WERI-Rb-1 (cell line): ENCODE results near the gene KIF3C.

Experiments
- DNase-seq: peaks from one replicate; pipeline ENCODE4 v3.0.0-alpha.2; 2020
- H3K27ac ChIP-seq: fragments of 250-450 bp; sonication (Bioruptor Pico); 2 replicates; pipeline ENCODE4 v1.5.1; 2020; ENCODE audit warnings: mild to moderate bottlenecking, moderate library complexity
- H3K27me3 ChIP-seq: fragments of 250-450 bp; sonication (Bioruptor Pico); 2 replicates; pipeline ENCODE4 v1.5.1; 2021; ENCODE audit warnings: mild to moderate bottlenecking, low read depth, moderate library complexity; ENCODE audit not compliant: insufficient read depth, severe bottlenecking
- H3K36me3 ChIP-seq: fragments of 250-450 bp; sonication (Bioruptor Pico); 2 replicates; pipeline ENCODE4 v1.5.1; 2020; ENCODE audit warnings: mild to moderate bottlenecking, moderate library complexity
- H3K4me3 ChIP-seq: 2 replicates; pipeline ENCODE4 v1.5.1; 2011; ENCODE audit warnings: low read depth, mild to moderate bottlenecking, control low read depth, low read length
- H3K9me3 ChIP-seq: fragments of 250-450 bp; sonication (Bioruptor Pico); 2 replicates; pipeline ENCODE4 v1.5.1; 2021; ENCODE audit warnings: mild to moderate bottlenecking, moderate library complexity; ENCODE audit not compliant: severe bottlenecking
- TF ChIP-seq, protein P1 (sequence below): IDR thresholded peaks from 2 replicates; pipeline ENCODE4 v1.5.1; 2011; ENCODE audit warnings: low read depth, mild to moderate bottlenecking, control low read depth, inconsistent platforms, low read length

Gene KIF3C

DNA sequence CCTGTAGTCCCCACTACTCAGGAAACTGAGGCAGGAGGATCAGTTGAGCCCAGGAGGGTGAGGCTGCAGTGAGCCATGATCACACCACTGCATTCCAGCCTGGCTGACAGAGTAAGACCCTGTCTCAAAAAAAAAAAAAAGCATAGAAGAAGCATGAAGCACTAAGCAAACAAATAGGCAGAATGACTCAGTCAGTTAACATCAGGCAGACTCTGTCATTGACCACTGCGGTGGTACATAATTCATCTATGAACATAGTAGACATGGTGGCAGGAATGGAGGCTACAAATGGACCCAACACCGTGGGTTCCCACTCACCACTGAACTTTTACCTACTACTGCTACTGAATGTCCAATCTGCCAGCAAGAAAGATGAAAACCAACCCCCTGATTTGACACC, 96.4 kb downstream of the KIF3C start:
- Histone ChIP-seq H3K27ac (no peak overlapping the region), H3K4me3 (no peak overlapping the region), H3K9me3 (no peaks in the 10 kb centered on the region), H3K36me3 (no peaks in the 10 kb centered on the region), H3K27me3 (no peaks in the 10 kb centered on the region)
- no peak for DNase-seq
- TF ChIP-seq, protein P1, sequence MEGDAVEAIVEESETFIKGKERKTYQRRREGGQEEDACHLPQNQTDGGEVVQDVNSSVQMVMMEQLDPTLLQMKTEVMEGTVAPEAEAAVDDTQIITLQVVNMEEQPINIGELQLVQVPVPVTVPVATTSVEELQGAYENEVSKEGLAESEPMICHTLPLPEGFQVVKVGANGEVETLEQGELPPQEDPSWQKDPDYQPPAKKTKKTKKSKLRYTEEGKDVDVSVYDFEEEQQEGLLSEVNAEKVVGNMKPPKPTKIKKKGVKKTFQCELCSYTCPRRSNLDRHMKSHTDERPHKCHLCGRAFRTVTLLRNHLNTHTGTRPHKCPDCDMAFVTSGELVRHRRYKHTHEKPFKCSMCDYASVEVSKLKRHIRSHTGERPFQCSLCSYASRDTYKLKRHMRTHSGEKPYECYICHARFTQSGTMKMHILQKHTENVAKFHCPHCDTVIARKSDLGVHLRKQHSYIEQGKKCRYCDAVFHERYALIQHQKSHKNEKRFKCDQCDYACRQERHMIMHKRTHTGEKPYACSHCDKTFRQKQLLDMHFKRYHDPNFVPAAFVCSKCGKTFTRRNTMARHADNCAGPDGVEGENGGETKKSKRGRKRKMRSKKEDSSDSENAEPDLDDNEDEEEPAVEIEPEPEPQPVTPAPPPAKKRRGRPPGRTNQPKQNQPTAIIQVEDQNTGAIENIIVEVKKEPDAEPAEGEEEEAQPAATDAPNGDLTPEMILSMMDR = no peak

DNA sequence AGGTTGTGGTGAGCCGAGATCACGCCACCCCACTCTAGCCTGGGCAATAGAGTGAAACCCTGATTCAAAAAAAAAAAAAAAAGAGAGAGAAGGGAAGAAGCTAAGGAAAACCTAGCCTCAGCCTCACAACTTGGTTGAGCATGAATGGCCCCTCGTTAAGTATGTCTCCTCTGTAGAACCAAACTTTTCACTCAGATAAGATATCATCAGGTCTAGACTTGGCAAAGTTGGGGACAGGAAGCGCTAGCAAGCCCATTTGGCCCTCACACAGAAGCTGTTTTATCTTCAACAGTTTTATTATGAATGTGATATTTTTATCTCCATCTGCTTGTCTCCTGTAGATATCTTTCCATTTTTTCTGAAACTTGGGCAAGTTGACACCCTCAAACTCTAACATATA, 100.5 kb downstream of the KIF3C start:
- TF ChIP-seq, protein P1 = no peak
- DNase-seq = no peak
- no peaks in the 10 kb centered on the region for H3K27me3 ChIP-seq
- H3K4me3 ChIP-seq = no peak overlapping the region
- no peak overlapping the region for H3K27ac ChIP-seq
- H3K36me3 ChIP-seq = peaks cover 3% of the 10 kb centered on the region; the same call in 1 of the 2 replicates
- no peaks in the 10 kb centered on the region for H3K9me3 ChIP-seq

DNA sequence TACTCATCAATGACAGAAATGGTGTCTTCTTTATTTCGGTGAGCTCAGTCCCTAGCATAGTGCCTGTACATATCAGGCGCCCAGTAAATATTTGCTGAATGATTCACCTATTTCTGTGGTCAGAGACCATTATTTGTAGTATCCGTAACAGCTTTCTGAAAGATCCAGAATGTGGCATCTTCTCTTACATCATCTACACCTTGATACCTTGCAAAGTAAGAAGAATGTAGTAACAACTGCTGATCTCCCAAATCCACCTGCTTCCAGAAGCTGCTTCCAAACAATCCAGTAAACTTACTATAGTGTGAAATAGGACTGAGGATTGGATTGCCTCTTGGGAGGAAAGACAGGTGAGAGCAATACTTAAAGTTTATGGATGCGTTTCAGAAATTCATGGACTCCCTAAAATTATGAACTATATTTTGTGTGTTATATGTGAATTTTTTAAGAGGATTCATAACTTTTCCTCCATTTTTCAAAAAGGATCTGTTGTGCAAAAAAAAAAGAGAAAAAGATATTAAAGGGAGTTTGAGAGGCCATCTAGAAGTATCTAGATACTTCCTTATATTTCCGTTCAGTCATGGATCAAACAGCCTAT, 103.1 kb downstream of the KIF3C start:
- peak overlapping the region; percentile 70 for H3K27ac ChIP-seq
- H3K4me3 ChIP-seq = peak overlapping the region; percentile 57
- DNase-seq = no peak
- H3K36me3 ChIP-seq = peaks cover 11% of the 10 kb centered on the region
- H3K9me3 ChIP-seq = no peaks in the 10 kb centered on the region
- TF ChIP-seq, protein P1 = no peak
- no peaks in the 10 kb centered on the region for H3K27me3 ChIP-seq

DNA sequence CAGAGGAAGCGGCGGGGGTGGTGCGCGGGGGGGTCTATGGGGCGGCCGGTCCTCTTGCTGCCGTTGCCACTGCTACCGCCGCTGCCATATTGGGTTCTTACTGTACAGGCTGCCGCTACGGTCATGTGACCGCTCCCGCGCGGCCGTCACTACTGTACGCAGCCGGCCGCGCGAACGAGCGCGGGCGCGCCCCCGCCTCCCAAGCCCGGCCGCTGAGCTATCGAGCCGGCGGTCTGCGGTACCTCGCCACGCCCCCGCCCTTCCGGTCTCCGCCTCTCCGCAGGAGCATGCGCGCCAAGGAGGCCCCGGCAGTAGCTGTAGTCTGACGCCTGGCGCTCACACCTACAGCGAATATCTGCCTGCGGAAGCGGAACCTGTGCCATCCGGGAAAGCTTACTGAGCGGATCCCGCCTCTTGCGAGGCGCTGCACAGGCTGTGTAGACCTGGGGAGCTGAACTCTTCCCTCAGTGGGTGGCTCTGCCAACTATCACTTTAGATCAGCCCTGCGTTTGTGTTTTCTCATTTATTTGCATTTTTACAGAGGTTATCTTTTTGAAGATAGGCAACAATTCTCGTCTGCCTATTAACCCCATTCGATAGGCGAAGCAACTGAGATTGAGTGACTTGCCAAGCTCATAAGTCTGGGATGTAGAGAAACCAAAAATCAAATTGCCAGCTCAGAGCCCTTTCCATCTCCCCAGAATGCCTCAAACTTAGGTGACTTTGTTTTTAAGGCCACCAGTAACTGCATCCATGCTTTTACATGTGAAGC, 103.8 kb downstream of the KIF3C start, which contains the start of gene ASXL2:
TSS of gene ASXL2 (minus strand) at position 127 of the 772 bp plus-strand sequence. CDS start 265 bp downstream, outside the sequence.
- peak; percentile 99 for DNase-seq
- H3K27ac ChIP-seq = peak within 1 kb of the TSS; percentile 89
- no peaks in the 10 kb centered on the region for H3K27me3 ChIP-seq
- H3K4me3 ChIP-seq = peak within 1 kb of the TSS; percentile 97
- TF ChIP-seq, protein P1 = no peak
- no peaks in the 10 kb centered on the region for H3K9me3 ChIP-seq
- H3K36me3 ChIP-seq = peaks cover 13% of the 10 kb centered on the region

DNA sequence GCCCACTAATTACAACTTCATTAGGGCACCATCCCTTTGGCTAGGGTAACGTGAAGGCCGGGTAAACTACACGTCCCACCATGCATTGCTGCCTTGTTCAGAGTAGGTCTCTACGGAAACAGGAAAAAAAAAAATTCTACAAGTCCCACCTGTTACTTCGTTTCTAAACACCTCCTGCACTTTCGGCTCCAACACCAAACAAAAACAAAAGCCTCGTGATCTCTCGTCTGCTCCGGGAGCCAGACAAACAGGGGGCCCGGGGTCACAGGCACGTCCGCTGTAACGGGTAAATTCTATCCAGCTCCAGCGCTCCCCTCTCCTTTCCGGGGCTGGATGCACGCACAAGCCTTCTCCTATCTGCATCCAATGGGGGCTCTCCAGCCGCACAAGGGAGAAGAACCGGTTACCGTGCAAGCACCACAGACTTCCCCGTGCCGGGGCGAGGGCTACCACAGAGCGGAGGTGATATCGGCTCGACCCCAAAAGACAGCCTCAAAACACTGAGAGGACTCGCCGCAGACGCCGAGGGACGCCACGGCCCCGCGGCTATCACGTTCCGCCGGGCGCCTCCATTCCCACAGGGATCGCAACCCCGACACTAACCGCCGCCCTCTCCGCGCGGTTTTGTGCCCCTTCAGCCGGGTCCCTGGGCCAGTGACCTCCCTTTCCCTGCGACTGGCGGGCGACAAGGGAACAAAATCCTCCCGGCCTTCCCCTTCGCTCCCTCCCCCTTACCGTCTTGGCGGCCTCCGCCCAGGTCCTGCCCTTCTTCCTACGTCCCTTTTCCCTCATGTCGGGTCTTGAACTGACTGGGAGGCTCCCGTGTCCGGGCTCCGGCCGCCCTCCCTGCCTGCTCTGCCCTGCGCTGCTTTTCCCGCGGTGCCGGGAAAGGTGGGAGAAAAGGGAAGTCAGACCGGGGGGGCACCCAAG, 104.6 kb downstream of the KIF3C start:
- Histone ChIP-seq H3K27me3 (no peaks in the 10 kb centered on the region), H3K27ac (peak overlapping the region; percentile 89), H3K4me3 (peak overlapping the region; percentile 97), H3K36me3 (peaks cover 13% of the 10 kb centered on the region), H3K9me3 (no peaks in the 10 kb centered on the region)
- TF ChIP-seq, protein P1 = no peak
- peak; percentile 50 for DNase-seq
